Lung (tissue), 12 donors: ENCODE measurements around the gene NPAS3. TPM values are rescaled to one million over a fixed set of nuclear protein-coding genes. Genes with fewer than 3 reads are reported as not detected.

ENCODE experiments used
- ATAC-seq: fragments of 200-7000 bp; cut with Tn5 transposase; one replicate; pipeline ENCODE4 v1.9.1; 2020; ENCODE audit warnings: moderate number of reproducible peaks; ENCODE audit not compliant: insufficient read depth, low FRiP score
- DNase-seq, 3 donors: peaks; one replicate each; pipeline ENCODE4 v3.0.0-alpha.2; 2013 to 2017
- H3K27ac ChIP-seq, 2 donors: one replicate each; pipeline ENCODE4 v1.5.1; 2013; ENCODE audit warnings: mild to moderate bottlenecking in 2 of 2, moderate library complexity in 2 of 2, control low read depth in 1 of 2, inconsistent platforms in 1 of 2, low read depth in 1 of 2, low read length in 1 of 2
- H3K27me3 ChIP-seq, 3 donors: one replicate each; pipeline ENCODE4 v1.5.1; 2013; ENCODE audit warnings: low read length in 2 of 3; ENCODE audit not compliant: control insufficient read depth in 3 of 3, insufficient read depth in 3 of 3
- H3K36me3 ChIP-seq, 4 donors: one replicate each; pipeline ENCODE4 v1.5.1; 2013; ENCODE audit warnings: low read length in 4 of 4, mild to moderate bottlenecking in 1 of 4, moderate library complexity in 1 of 4; ENCODE audit not compliant: control insufficient read depth in 4 of 4, insufficient read depth in 4 of 4
- H3K4me1 ChIP-seq, 5 donors: one replicate each; pipeline ENCODE4 v1.5.1; 2013; ENCODE audit warnings: low read length in 5 of 5, mild to moderate bottlenecking in 2 of 5, moderate library complexity in 1 of 5; ENCODE audit not compliant: control insufficient read depth in 5 of 5, insufficient read depth in 5 of 5
- H3K4me3 ChIP-seq: one replicate; pipeline ENCODE4 v1.5.1; 2013; ENCODE audit warnings: mild to moderate bottlenecking, control low read depth, moderate library complexity
- H3K9ac ChIP-seq, 2 donors: one replicate each; pipeline ENCODE4 v1.5.1; 2013; ENCODE audit warnings: low read length in 2 of 2, control low read depth in 1 of 2; ENCODE audit not compliant: insufficient read depth in 1 of 2
- H3K9me3 ChIP-seq, 4 donors: one replicate each; pipeline ENCODE4 v1.5.1; 2013; ENCODE audit warnings: low read length in 3 of 4, mild to moderate bottlenecking in 1 of 4, moderate library complexity in 1 of 4; ENCODE audit not compliant: control insufficient read depth in 4 of 4, insufficient read depth in 3 of 4
- WGBS, 2 donors: extraction: QIAGEN DNeasy Blood & Tissue Kit; methylation state at CpG; one replicate each; pipeline ENCODE4 v1.1.7; 2013; 5-methylcytosine and 5-hydroxymethylcytosine counted together
- polyA plus RNA-seq, 2 donors: library from polyadenylated mRNA; stranded (reverse); fragments of 200-250 nt; gene quantifications; one replicate each; pipeline ENCODE4 v1.2.1, GENCODE V29; 2013
- total RNA-seq, 2 donors: library from RNA; depleted of rRNA in 1 of 2; stranded (reverse); fragments of >200 nt in 1 of 2; gene quantifications; one replicate each; pipeline ENCODE4 v1.2.1, GENCODE V29; 2014 to 2021
- TF ChIP-seq, protein P1 (sequence below): IDR thresholded peaks from 2 replicates; pipeline ENCODE4 v1.5.1; 2012; ENCODE audit warnings: mild to moderate bottlenecking; ENCODE audit errors: control extremely low read depth, extremely low read depth
- donor health status: control.
- donor health status: control.
- donor health status: Bipolar disorder and iron deficiency.
- donor health status: healthy.
- donor health status: DM: yes; HTN: yes; CAD: no.

Gene NPAS3
- total and polyA plus RNA-seq, 4 donors, result 0.13 to 0.48 (median 0.33) TPM

DNA sequence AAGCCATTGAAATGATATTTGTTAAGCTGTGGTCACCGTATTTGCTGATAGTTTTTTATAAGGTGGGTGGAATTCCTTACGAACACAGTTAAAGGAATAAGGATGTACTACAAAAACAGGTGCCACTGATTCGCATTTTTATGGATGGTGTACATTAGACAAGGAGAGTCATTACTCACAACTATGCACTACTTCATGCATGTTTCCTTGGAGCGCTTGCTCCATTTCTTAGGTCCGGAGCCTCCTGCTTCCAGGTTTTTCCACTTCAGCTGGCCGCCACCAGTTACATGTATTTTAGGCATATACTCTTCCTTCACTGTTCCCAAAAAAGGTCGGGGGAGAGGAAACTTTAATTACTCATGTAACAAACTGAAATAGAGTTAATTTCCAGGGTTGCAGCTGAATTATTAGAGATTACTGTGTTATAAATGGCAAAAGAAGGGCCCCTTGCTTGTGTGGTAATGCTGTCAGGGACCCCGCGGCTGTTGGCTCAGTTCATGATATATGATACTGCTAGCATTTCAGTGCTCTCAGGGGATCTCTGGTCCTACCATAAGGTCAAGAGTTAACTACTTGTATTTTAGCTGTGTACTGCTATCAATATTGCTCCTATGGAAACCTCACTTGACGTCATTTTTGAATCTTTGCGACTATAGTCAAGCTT is 454.7 kb downstream of the NPAS3 start:
- TF ChIP-seq, protein P1, sequence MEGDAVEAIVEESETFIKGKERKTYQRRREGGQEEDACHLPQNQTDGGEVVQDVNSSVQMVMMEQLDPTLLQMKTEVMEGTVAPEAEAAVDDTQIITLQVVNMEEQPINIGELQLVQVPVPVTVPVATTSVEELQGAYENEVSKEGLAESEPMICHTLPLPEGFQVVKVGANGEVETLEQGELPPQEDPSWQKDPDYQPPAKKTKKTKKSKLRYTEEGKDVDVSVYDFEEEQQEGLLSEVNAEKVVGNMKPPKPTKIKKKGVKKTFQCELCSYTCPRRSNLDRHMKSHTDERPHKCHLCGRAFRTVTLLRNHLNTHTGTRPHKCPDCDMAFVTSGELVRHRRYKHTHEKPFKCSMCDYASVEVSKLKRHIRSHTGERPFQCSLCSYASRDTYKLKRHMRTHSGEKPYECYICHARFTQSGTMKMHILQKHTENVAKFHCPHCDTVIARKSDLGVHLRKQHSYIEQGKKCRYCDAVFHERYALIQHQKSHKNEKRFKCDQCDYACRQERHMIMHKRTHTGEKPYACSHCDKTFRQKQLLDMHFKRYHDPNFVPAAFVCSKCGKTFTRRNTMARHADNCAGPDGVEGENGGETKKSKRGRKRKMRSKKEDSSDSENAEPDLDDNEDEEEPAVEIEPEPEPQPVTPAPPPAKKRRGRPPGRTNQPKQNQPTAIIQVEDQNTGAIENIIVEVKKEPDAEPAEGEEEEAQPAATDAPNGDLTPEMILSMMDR, result no peak
- peak in 2 of 3 donors; percentile 22 to 29 for DNase-seq

GRCh38 chr14:33393895-33394368 is 455.3 kb downstream of the NPAS3 start:
- ATAC-seq (no peak), DNase-seq (no peak)
- H3K27me3 ChIP-seq, result no peaks in the 10 kb centered on the region
- H3K9ac ChIP-seq, result no peak overlapping the region
- H3K4me3 ChIP-seq, result no peak overlapping the region
- WGBS, 2 donors, result 82 to 84% methylated on average over 3 of the region's 3 CpGs
- no peaks in the 10 kb centered on the region for H3K9me3 ChIP-seq
- no peak overlapping the region for H3K27ac ChIP-seq
- TF ChIP-seq, protein P1, result no peak
- H3K4me1 ChIP-seq, result peaks cover 0 to 8% (median 0%) of the 10 kb centered on the region in 5 donors
- H3K36me3 ChIP-seq, result no peaks in the 10 kb centered on the region

More for the DNA sequence above, 454.7 kb downstream of the NPAS3 start:
- no peak overlapping the region for H3K9ac ChIP-seq
- peaks cover 0 to 8% (median 0%) of the 10 kb centered on the region in 5 donors for H3K4me1 ChIP-seq
- WGBS, 2 donors, result 73 to 81% methylated on average over 11 of the region's 11 CpGs
- no peak for ATAC-seq
- no peaks in the 10 kb centered on the region for H3K36me3 ChIP-seq
- H3K27me3 ChIP-seq, result no peaks in the 10 kb centered on the region
- H3K9me3 ChIP-seq, result no peaks in the 10 kb centered on the region
- no peak overlapping the region for H3K27ac ChIP-seq
- no peak overlapping the region for H3K4me3 ChIP-seq

DNA sequence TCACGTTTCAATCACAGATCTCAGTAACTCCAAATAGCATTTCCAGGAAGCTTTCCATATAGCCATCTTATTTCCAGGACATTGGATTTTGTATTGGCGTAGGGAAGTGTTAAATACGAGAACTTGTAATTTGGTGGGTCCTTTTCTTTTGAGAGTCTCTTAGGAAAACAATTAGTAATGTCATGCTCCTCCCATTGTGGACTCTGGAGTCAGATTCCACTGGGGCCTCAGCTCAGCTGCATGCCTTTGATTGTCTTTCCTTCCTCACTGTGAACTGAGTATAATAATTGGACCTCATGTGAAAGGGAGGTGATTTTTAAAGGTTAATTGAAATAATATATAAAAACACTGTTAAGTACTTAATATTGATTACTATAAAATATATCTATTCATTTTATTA is 462.6 kb downstream of the NPAS3 start:
- 73 to 86% methylated on average over 3 of the region's 3 CpGs for WGBS, 2 donors
- no peak overlapping the region for H3K9ac ChIP-seq
- DNase-seq (no peak), ATAC-seq (no peak)
- H3K27me3 ChIP-seq, result no peaks in the 10 kb centered on the region
- H3K36me3 ChIP-seq, result no peaks in the 10 kb centered on the region
- TF ChIP-seq, protein P1, result no peak
- H3K4me3 ChIP-seq, result no peak overlapping the region
- H3K4me1 ChIP-seq, result no peaks in the 10 kb centered on the region
- no peak overlapping the region for H3K27ac ChIP-seq
- peaks cover 0 to 3% (median 0%) of the 10 kb centered on the region in 4 donors for H3K9me3 ChIP-seq
